ENCODE results near the gene KRT25. TPM values are rescaled to one million over a fixed set of nuclear protein-coding genes. Genes with fewer than 3 reads are reported as not detected.

The KRT25 gene
- not detected for polyA plus RNA-seq (2012; ENCODE audit: low read depth, missing spikeins)

GRCh38 chr17:40755231-40755630 lies at the start of gene KRT25:
Gene KRT25, minus strand, starts transcription at chr17:40755331. Its CDS starts 60 bp downstream, at chr17:40755271.
- DNase-seq (ENCODE audit: insufficient read length, low spot score) (no peak), FAIRE-seq (no peak)
- no peak for TF ChIP-seq POU2F2 (IDR thresholded peaks at IDR 0.05; ENCODE audit: low read depth, low read length)
- TF ChIP-seq TAF1 (IDR thresholded peaks at IDR 0.05; ENCODE audit: low read depth, low read length) = no peak

GRCh38 chr17:40803617-40804082 lies 48.5 kb upstream of the KRT25 start:
- FAIRE-seq = peak; percentile 88
- DNase-seq (ENCODE audit: insufficient read length, low spot score) = peak; percentile 43
- no peak for TF ChIP-seq POLR2AphosphoS5 (IDR thresholded peaks at IDR 0.05; ENCODE audit: low read depth, low read length)
- TF ChIP-seq TAF1 (IDR thresholded peaks at IDR 0.05; ENCODE audit: low read depth, low read length) = no peak
- TF ChIP-seq PAX5 (IDR thresholded peaks at IDR 0.05; ENCODE audit: insufficient read depth, low read length, severe bottlenecking) = no peak
- 0 out of 2 replicates have a peak, but pooled peaks have one; percentile 39 for TF ChIP-seq POU2F2 (IDR thresholded peaks at IDR 0.05; ENCODE audit: low read depth, low read length)
- no peak for TF ChIP-seq SPI1 (IDR thresholded peaks at IDR 0.05; ENCODE audit: low read depth, low read length)
- TF ChIP-seq POLR2A (IDR thresholded peaks at IDR 0.05; ENCODE audit: low read depth, low read length) = no peak

GRCh38 chr17:40801157-40801556 lies 46.0 kb upstream of the KRT25 start:
- TF ChIP-seq POU2F2 (IDR thresholded peaks at IDR 0.05; ENCODE audit: low read depth, low read length) = no peak
- no peak for TF ChIP-seq POLR2A (IDR thresholded peaks at IDR 0.05; ENCODE audit: low read depth, low read length)
- no peak for TF ChIP-seq TAF1 (IDR thresholded peaks at IDR 0.05; ENCODE audit: low read depth, low read length)
- TF ChIP-seq POLR2AphosphoS5 (IDR thresholded peaks at IDR 0.05; ENCODE audit: low read depth, low read length) = no peak
- no peak for TF ChIP-seq SPI1 (IDR thresholded peaks at IDR 0.05; ENCODE audit: low read depth, low read length)
- no peak for TF ChIP-seq PAX5 (IDR thresholded peaks at IDR 0.05; ENCODE audit: insufficient read depth, low read length, severe bottlenecking)
- DNase-seq (ENCODE audit: insufficient read length, low spot score) = no peak

GRCh38 chr17:40800381-40800780 lies 45.2 kb upstream of the KRT25 start:
- no peak for DNase-seq (ENCODE audit: insufficient read length, low spot score)
- FAIRE-seq = no peak
- TF ChIP-seq POLR2A (IDR thresholded peaks at IDR 0.05; ENCODE audit: low read depth, low read length) = no peak
- TF ChIP-seq SPI1 (IDR thresholded peaks at IDR 0.05; ENCODE audit: low read depth, low read length) = peak; percentile 68
- no peak for TF ChIP-seq TAF1 (IDR thresholded peaks at IDR 0.05; ENCODE audit: low read depth, low read length)
- TF ChIP-seq POLR2AphosphoS5 (IDR thresholded peaks at IDR 0.05; ENCODE audit: low read depth, low read length) = no peak
- no peak for TF ChIP-seq PAX5 (IDR thresholded peaks at IDR 0.05; ENCODE audit: insufficient read depth, low read length, severe bottlenecking)
- TF ChIP-seq POU2F2 (IDR thresholded peaks at IDR 0.05; ENCODE audit: low read depth, low read length) = no peak

More at GRCh38 chr17:40801157-40801556, 46.0 kb upstream of the KRT25 start:
- FAIRE-seq = no peak

- TF ChIP-seq POLR2A (IDR thresholded peaks at IDR 0.05; ENCODE audit: low read depth, low read length) (no peak), PAX5 (IDR thresholded peaks at IDR 0.05; ENCODE audit: insufficient read depth, low read length, severe bottlenecking) (no peak), POU2F2 (IDR thresholded peaks at IDR 0.05; ENCODE audit: low read depth, low read length) (no peak), SPI1 (IDR thresholded peaks at IDR 0.05; ENCODE audit: low read depth, low read length) (no peak), POLR2AphosphoS5 (IDR thresholded peaks at IDR 0.05; ENCODE audit: low read depth, low read length) (no peak), TAF1 (IDR thresholded peaks at IDR 0.05; ENCODE audit: low read depth, low read length) (no peak)
- no peak for FAIRE-seq
- no peak for DNase-seq (ENCODE audit: insufficient read length, low spot score)
These were observed 44.7 kb upstream of the KRT25 start, which contains the start of gene KRT28 for GRCh38 chr17:40799859-40800258. Gene KRT28, minus strand, starts transcription at chr17:40799959. Its CDS starts 66 bp downstream, at chr17:40799893.

GRCh38 chr17:40796846-40797245 lies 41.7 kb upstream of the KRT25 start:
- no peak for DNase-seq (ENCODE audit: insufficient read length, low spot score)
- no peak for TF ChIP-seq PAX5 (IDR thresholded peaks at IDR 0.05; ENCODE audit: insufficient read depth, low read length, severe bottlenecking)
- TF ChIP-seq POLR2A (IDR thresholded peaks at IDR 0.05; ENCODE audit: low read depth, low read length) = no peak
- TF ChIP-seq TAF1 (IDR thresholded peaks at IDR 0.05; ENCODE audit: low read depth, low read length) = no peak
- no peak for TF ChIP-seq POLR2AphosphoS5 (IDR thresholded peaks at IDR 0.05; ENCODE audit: low read depth, low read length)
- no peak for TF ChIP-seq SPI1 (IDR thresholded peaks at IDR 0.05; ENCODE audit: low read depth, low read length)
- no peak for FAIRE-seq

- no peak for DNase-seq (ENCODE audit: insufficient read length, low spot score)
- no peak for FAIRE-seq
- no peak for TF ChIP-seq POLR2A (IDR thresholded peaks at IDR 0.05; ENCODE audit: low read depth, low read length)
- TF ChIP-seq SPI1 (IDR thresholded peaks at IDR 0.05; ENCODE audit: low read depth, low read length) = no peak
- TF ChIP-seq PAX5 (IDR thresholded peaks at IDR 0.05; ENCODE audit: insufficient read depth, low read length, severe bottlenecking) = no peak
- TF ChIP-seq POU2F2 (IDR thresholded peaks at IDR 0.05; ENCODE audit: low read depth, low read length) = no peak
- TF ChIP-seq TAF1 (IDR thresholded peaks at IDR 0.05; ENCODE audit: low read depth, low read length) = no peak
- TF ChIP-seq POLR2AphosphoS5 (IDR thresholded peaks at IDR 0.05; ENCODE audit: low read depth, low read length) = no peak
These were observed 40.0 kb upstream of the KRT25 start for GRCh38 chr17:40795019-40795667.

- no peak for FAIRE-seq
- TF ChIP-seq PAX5 (IDR thresholded peaks at IDR 0.05; ENCODE audit: insufficient read depth, low read length, severe bottlenecking) (no peak), POLR2A (IDR thresholded peaks at IDR 0.05; ENCODE audit: low read depth, low read length) (no peak), TAF1 (IDR thresholded peaks at IDR 0.05; ENCODE audit: low read depth, low read length) (no peak), POLR2AphosphoS5 (IDR thresholded peaks at IDR 0.05; ENCODE audit: low read depth, low read length) (no peak), POU2F2 (IDR thresholded peaks at IDR 0.05; ENCODE audit: low read depth, low read length) (no peak), SPI1 (IDR thresholded peaks at IDR 0.05; ENCODE audit: low read depth, low read length) (no peak)
- no peak for DNase-seq (ENCODE audit: insufficient read length, low spot score)
These were observed 39.3 kb upstream of the KRT25 start for GRCh38 chr17:40794466-40794865.

GRCh38 chr17:40793832-40794231 lies 38.7 kb upstream of the KRT25 start:
- DNase-seq (ENCODE audit: insufficient read length, low spot score) (no peak), FAIRE-seq (no peak)
- TF ChIP-seq POU2F2 (IDR thresholded peaks at IDR 0.05; ENCODE audit: low read depth, low read length) = no peak
- TF ChIP-seq SPI1 (IDR thresholded peaks at IDR 0.05; ENCODE audit: low read depth, low read length) = no peak
- no peak for TF ChIP-seq POLR2AphosphoS5 (IDR thresholded peaks at IDR 0.05; ENCODE audit: low read depth, low read length)
- no peak for TF ChIP-seq TAF1 (IDR thresholded peaks at IDR 0.05; ENCODE audit: low read depth, low read length)
- no peak for TF ChIP-seq PAX5 (IDR thresholded peaks at IDR 0.05; ENCODE audit: insufficient read depth, low read length, severe bottlenecking)
- TF ChIP-seq POLR2A (IDR thresholded peaks at IDR 0.05; ENCODE audit: low read depth, low read length) = no peak
